ENCODE data around the gene CALD1. TPM values are rescaled to one million over a fixed set of nuclear protein-coding genes. Genes with fewer than 3 reads are reported as not detected.

CALD1 gene
- total and polyA plus RNA-seq, 8 donors, result 137 to 248 (median 224) TPM

- H3K4me3 ChIP-seq, result no peak overlapping the region
- peaks cover 0 to 8% of the 10 kb centered on the region in 2 donors for H3K4me1 ChIP-seq
- H3K9me3 ChIP-seq, result no peaks in the 10 kb centered on the region
- no peak for TF ChIP-seq CTCF (IDR thresholded peaks at IDR 0.05)
- no peak for DNase-seq
- H3K36me3 ChIP-seq, result no peaks in the 10 kb centered on the region
- H3K27me3 ChIP-seq, result no peaks in the 10 kb centered on the region
- no peak for ATAC-seq
- intact Hi-C loops (cut with DNase I), result no loop called here
- no peak overlapping the region for H3K27ac ChIP-seq
Measured at GRCh38 chr7:134850066-134850465, 70.6 kb downstream of the CALD1 start.

- H3K27ac ChIP-seq, result no peak overlapping the region
- intact Hi-C loops (cut with DNase I), result no loop called here
Measured at GRCh38 chr7:134851141-134851540, 71.7 kb downstream of the CALD1 start.

GRCh38 chr7:134852625-134853024, 73.2 kb downstream of the CALD1 start:
- Histone ChIP-seq H3K9me3 (no peaks in the 10 kb centered on the region), H3K27ac (no peak overlapping the region), H3K36me3 (no peaks in the 10 kb centered on the region), H3K4me3 (no peak overlapping the region), H3K27me3 (no peaks in the 10 kb centered on the region), H3K4me1 (peaks cover 8 to 19% of the 10 kb centered on the region in 2 donors)
- TF ChIP-seq CTCF (IDR thresholded peaks at IDR 0.05), result no peak
- intact Hi-C loops (cut with DNase I), result no loop called here
- no peak for DNase-seq
- no peak for ATAC-seq

More at GRCh38 chr7:134851141-134851540, 71.7 kb downstream of the CALD1 start:
- DNase-seq (no peak), ATAC-seq (no peak)
- no peaks in the 10 kb centered on the region for H3K36me3 ChIP-seq
- H3K4me1 ChIP-seq, result peaks cover 6 to 18% of the 10 kb centered on the region in 2 donors
- no peak overlapping the region for H3K4me3 ChIP-seq
- H3K9me3 ChIP-seq, result no peaks in the 10 kb centered on the region
- H3K27me3 ChIP-seq, result no peaks in the 10 kb centered on the region
- TF ChIP-seq CTCF (IDR thresholded peaks at IDR 0.05), result no peak

- H3K27me3 ChIP-seq, result no peaks in the 10 kb centered on the region
- H3K36me3 ChIP-seq, result no peaks in the 10 kb centered on the region
- intact Hi-C loops (cut with DNase I), result no loop called here
- ATAC-seq (peak; percentile 25), DNase-seq (no peak)
- H3K9me3 ChIP-seq, result no peaks in the 10 kb centered on the region
- TF ChIP-seq CTCF (IDR thresholded peaks at IDR 0.05), result no peak
- H3K27ac ChIP-seq, result no peak overlapping the region
- H3K4me3 ChIP-seq, result no peak overlapping the region
- peaks cover 8 to 17% of the 10 kb centered on the region in 2 donors for H3K4me1 ChIP-seq
Measured at GRCh38 chr7:134854816-134855215, 75.4 kb downstream of the CALD1 start.

- H3K36me3 ChIP-seq, result no peaks in the 10 kb centered on the region
- intact Hi-C loops (cut with DNase I), result no loop called here
- H3K27me3 ChIP-seq, result no peaks in the 10 kb centered on the region
- no peak overlapping the region for H3K27ac ChIP-seq
- H3K4me1 ChIP-seq, result peaks cover 8 to 17% of the 10 kb centered on the region in 2 donors
- no peak overlapping the region for H3K4me3 ChIP-seq
- no peak for DNase-seq
- H3K9me3 ChIP-seq, result no peaks in the 10 kb centered on the region
- TF ChIP-seq CTCF (IDR thresholded peaks at IDR 0.05), result no peak
- ATAC-seq, result no peak
Measured at GRCh38 chr7:134855442-134855841, 76.0 kb downstream of the CALD1 start.

Data from left lung (tissue), 10 donors.